Right lobe of liver (tissue), 4 donors: ENCODE results near the gene GBP2.

Source experiments
- CTCF ChIP-seq, 4 donors: fragments of 200-600 bp in 3 of 4; fragments of 450-650 bp in 1 of 4; IDR thresholded peaks; one replicate each; pipeline versions ENCODE4 v1.5.1 to v1.8.0; 2016 to 2022; ENCODE audit warnings: antibody characterized with exemption in 4 of 4, mild to moderate bottlenecking in 2 of 4
- POLR2A ChIP-seq: fragments of 450-650 bp; IDR thresholded peaks from one replicate; pipeline ENCODE4 v1.6.1; 2017; ENCODE audit warnings: antibody characterized with exemption, mild to moderate bottlenecking
- donor health status: DM: no; HTN: no; CAD: no.
- donor health status: DM: no; HTN: no; CAD: no.
- donor health status: DM: no; HTN: yes; CAD: no.

GRCh38 chr1:89068291-89068690 lies 57.6 kb downstream of the GBP2 start:
- TF ChIP-seq POLR2A (no peak), CTCF (IDR thresholded peaks at IDR 0.05) (no peak)
